Measurements from ENCODE around the gene HTRA2. TPM values are rescaled to one million over a fixed set of nuclear protein-coding genes. Genes with fewer than 3 reads are reported as not detected.

HTRA2 gene
- total RNA-seq, 2 experiments from 2014 or later: 49.2 to 51.1 TPM

GRCh38 chr2:74502720-74503505 is 26.8 kb upstream of the HTRA2 start:
- ChIA-PET CTCF (interaction anchor here (1.2 to 2.5 kb wide), 7 partner anchors 9 to 84 kb away, joined by 3 to 12 read pairs (median 5); partner anchors contain the start of genes CCDC142 and TTC31), POLR2A (interaction anchor here (0.8 to 3.7 kb wide), 6 partner anchors 9 to 46 kb away, joined by 3 to 25 read pairs (median 8); partner anchors contain the start of genes AUP1, CCDC142, HTRA2 and TLX2)
- Mint-ChIP-seq H3K27ac (no peak overlapping the region), H3K4me1 (peaks cover 73% of the 10 kb centered on the region), H3K9me3 (no peaks in the 10 kb centered on the region), H3K36me3 (ENCODE audit: low read depth) (peaks cover 65% of the 10 kb centered on the region), H3K4me3 (peak overlapping the region; percentile 71), H3K27me3 (peaks cover 46% of the 10 kb centered on the region)
- DNase-seq: peak; percentile 70

GRCh38 chr2:74503506-74504475 is 25.9 kb upstream of the HTRA2 start:
- Mint-ChIP-seq H3K27me3 (peaks cover 42% of the 10 kb centered on the region), H3K9me3 (no peaks in the 10 kb centered on the region), H3K36me3 (ENCODE audit: low read depth) (peaks cover 60% of the 10 kb centered on the region), H3K27ac (no peak overlapping the region), H3K4me3 (peak overlapping the region; percentile 71), H3K4me1 (peaks cover 73% of the 10 kb centered on the region)
- POLR2A ChIA-PET: interaction anchor here (0.8 to 3.7 kb wide), 7 partner anchors 10 to 47 kb away, joined by 3 to 25 read pairs (median 7); partner anchors contain the start of genes AUP1, CCDC142, DQX1 and HTRA2
- DNase-seq: no peak
- CTCF ChIA-PET: interaction anchor here (1.2 to 2.5 kb wide), 7 partner anchors 10 to 84 kb away, joined by 3 to 12 read pairs (median 5); partner anchors contain the start of genes CCDC142 and TTC31

- Mint-ChIP-seq H3K4me3 (peak overlapping the region; percentile 8), H3K4me1 (peaks cover 68% of the 10 kb centered on the region), H3K9me3 (no peaks in the 10 kb centered on the region), H3K27ac (no peak overlapping the region), H3K36me3 (ENCODE audit: low read depth) (peaks cover 56% of the 10 kb centered on the region), H3K27me3 (peaks cover 37% of the 10 kb centered on the region)
- POLR2A ChIA-PET: interaction anchor here (1.0 to 3.7 kb wide), 4 partner anchors 10 to 25 kb away, joined by 4 to 25 read pairs (median 14); partner anchors contain the start of genes AUP1, CCDC142, DQX1 and HTRA2
- no peak for DNase-seq
- CTCF ChIA-PET: interaction anchor here (1.4 to 2.5 kb wide), 3 partner anchors 19 to 83 kb away, joined by 3 to 12 read pairs (median 6); partner anchors contain the start of genes CCDC142 and TTC31
Observed at GRCh38 chr2:74504591-74504990, 25.1 kb upstream of the HTRA2 start.

- peaks cover 50% of the 10 kb centered on the region for H3K36me3 Mint-ChIP-seq (ENCODE audit: low read depth)
- ChIA-PET CTCF (interaction anchor here (2.5 kb wide), 1 partner anchor 82 kb away, joined by 6 read pairs; no protein-coding TSS in a partner anchor), POLR2A (interaction anchor here (3.1 to 5.1 kb wide), 4 partner anchors 9 to 25 kb away, joined by 18 to 52 read pairs (median 22); partner anchors contain the start of genes AUP1, CCDC142, HTRA2 and TLX2)
- H3K4me3 Mint-ChIP-seq: no peak overlapping the region
- peaks cover 70% of the 10 kb centered on the region for H3K4me1 Mint-ChIP-seq
- DNase-seq: no peak
- H3K27me3 Mint-ChIP-seq: peaks cover 33% of the 10 kb centered on the region
- no peaks in the 10 kb centered on the region for H3K9me3 Mint-ChIP-seq
- no peak overlapping the region for H3K27ac Mint-ChIP-seq
Observed at GRCh38 chr2:74505448-74506246, 24.1 kb upstream of the HTRA2 start.

GRCh38 chr2:74507145-74507925 is 22.4 kb upstream of the HTRA2 start, which contains the start of gene PCGF1:
PCGF1 (minus strand) TSS chr2:74507695; CDS start chr2:74507668, 27 bp downstream.
- POLR2A ChIA-PET: interaction anchor here (1.1 to 5.1 kb wide), 6 partner anchors 9 to 49 kb away, joined by 3 to 52 read pairs (median 11); partner anchors contain the start of genes AUP1, CCDC142, HTRA2 and LBX2
- CTCF ChIA-PET: interaction anchor here (1.5 to 1.9 kb wide), 2 partner anchors 24 to 78 kb away, joined by 4 read pairs; no protein-coding TSS in a partner anchor
- peaks cover 38% of the 10 kb centered on the region for H3K36me3 Mint-ChIP-seq (ENCODE audit: low read depth)
- H3K27ac Mint-ChIP-seq: peak within 1 kb of the TSS; percentile 99
- H3K4me1 Mint-ChIP-seq: peaks cover 69% of the 10 kb centered on the region
- no peaks in the 10 kb centered on the region for H3K9me3 Mint-ChIP-seq
- DNase-seq: peak; percentile 98
- H3K4me3 Mint-ChIP-seq: peak within 1 kb of the TSS; percentile 97
- peaks cover 29% of the 10 kb centered on the region for H3K27me3 Mint-ChIP-seq

GRCh38 chr2:74507926-74508520 is 21.7 kb upstream of the HTRA2 start:
- POLR2A ChIA-PET: interaction anchor here (1.1 to 5.1 kb wide), 7 partner anchors 8 to 50 kb away, joined by 3 to 52 read pairs (median 11); partner anchors contain the start of genes AUP1, CCDC142, HTRA2 and LBX2
- DNase-seq: peak; percentile 32
- Mint-ChIP-seq H3K36me3 (ENCODE audit: low read depth) (peaks cover 38% of the 10 kb centered on the region), H3K4me1 (peaks cover 62% of the 10 kb centered on the region), H3K4me3 (peak overlapping the region; percentile 97), H3K27me3 (peaks cover 29% of the 10 kb centered on the region), H3K27ac (peak overlapping the region; percentile 99), H3K9me3 (no peaks in the 10 kb centered on the region)
- CTCF ChIA-PET: interaction anchor here (1.9 to 2.9 kb wide), 2 partner anchors 77 to 78 kb away, joined by 4 to 10 read pairs; no protein-coding TSS in a partner anchor

GRCh38 chr2:74510272-74510671 is 19.5 kb upstream of the HTRA2 start:
- Mint-ChIP-seq H3K36me3 (ENCODE audit: low read depth) (peaks cover 21% of the 10 kb centered on the region), H3K4me3 (no peak overlapping the region), H3K9me3 (no peaks in the 10 kb centered on the region), H3K27me3 (peaks cover 37% of the 10 kb centered on the region), H3K27ac (no peak overlapping the region), H3K4me1 (peaks cover 54% of the 10 kb centered on the region)
- CTCF ChIA-PET: interaction anchor here (0.9 to 2.9 kb wide), 3 partner anchors 20 to 77 kb away, joined by 3 to 10 read pairs (median 8); partner anchors contain the start of genes AUP1 and HTRA2
- no peak for DNase-seq
- POLR2A ChIA-PET: interaction anchor here (0.9 to 5.1 kb wide), 9 partner anchors 9 to 56 kb away, joined by 3 to 52 read pairs (median 4); partner anchors contain the start of genes AUP1, CCDC142, HTRA2 and INO80B

- Mint-ChIP-seq H3K27ac (no peak overlapping the region), H3K9me3 (no peaks in the 10 kb centered on the region), H3K36me3 (ENCODE audit: low read depth) (peaks cover 16% of the 10 kb centered on the region), H3K27me3 (peaks cover 45% of the 10 kb centered on the region), H3K4me1 (peaks cover 56% of the 10 kb centered on the region), H3K4me3 (no peak overlapping the region)
- CTCF ChIA-PET: interaction anchor here (0.6 to 2.9 kb wide), 4 partner anchors 10 to 74 kb away, joined by 3 to 10 read pairs (median 4); no protein-coding TSS in a partner anchor
- POLR2A ChIA-PET: interaction anchor here (1.3 to 5.1 kb wide), 3 partner anchors 19 to 57 kb away, joined by 4 to 52 read pairs (median 6); partner anchors contain the start of genes AUP1, CCDC142, HTRA2 and INO80B
- no peak for DNase-seq
Observed at GRCh38 chr2:74511104-74511989, 18.4 kb upstream of the HTRA2 start.

- Mint-ChIP-seq H3K4me3 (peak overlapping the region; percentile 64), H3K27ac (no peak overlapping the region), H3K36me3 (ENCODE audit: low read depth) (peaks cover 10% of the 10 kb centered on the region), H3K27me3 (peaks cover 60% of the 10 kb centered on the region), H3K4me1 (peaks cover 52% of the 10 kb centered on the region), H3K9me3 (no peaks in the 10 kb centered on the region)
- ChIA-PET CTCF (interaction anchor here (1.0 kb wide), 1 partner anchor 16 kb away, joined by 4 read pairs; no protein-coding TSS in a partner anchor), POLR2A (interaction anchor here (1.0 to 6.9 kb wide), 7 partner anchors 9 to 30 kb away, joined by 3 to 64 read pairs (median 18); partner anchors contain the start of genes AUP1, CCDC142, DQX1 and HTRA2)
- DNase-seq: no peak
Observed at GRCh38 chr2:74512744-74513604, 16.8 kb upstream of the HTRA2 start.

Data from activated CD4-positive, alpha-beta memory T cell treated with anti-CD3 and anti-CD28 coated beads, Interleukin-2, amount 10 ng/mL, durations not matched to agents 7 days and 5 days (primary cell).